HL-60 (cell line): ENCODE results near the gene RASAL2.

Experiments
- DNase-seq, 2 experiments: peaks; one replicate each; pipeline ENCODE4 v3.0.0-alpha.2; 2010 to 2020; ENCODE audit warnings: low read depth in 1 of 2, low spot score in 1 of 2
- H3K27ac ChIP-seq: fragments of 250-450 bp; sonication (Bioruptor Pico); replicated peaks from 2 replicates; pipeline ENCODE4 v1.5.1; 2020; ENCODE audit warnings: mild to moderate bottlenecking, moderate library complexity
- H3K27me3 ChIP-seq: fragments of 250-450 bp; sonication (Bioruptor Pico); 2 replicates; pipeline ENCODE4 v1.5.1; 2021; ENCODE audit warnings: mild to moderate bottlenecking, moderate library complexity; ENCODE audit not compliant: insufficient read depth, poor library complexity, severe bottlenecking
- H3K4me3 ChIP-seq: replicated peaks from 2 replicates; pipeline ENCODE4 v1.5.1; 2011; ENCODE audit warnings: mild to moderate bottlenecking, control low read depth, low read length; ENCODE audit not compliant: insufficient read depth
- GABPA ChIP-seq: IDR thresholded peaks from 2 replicates; pipeline ENCODE4 v1.6.1; 2012; ENCODE audit warnings: low read depth
- POLR2AphosphoS5 ChIP-seq: IDR thresholded peaks from 2 replicates; pipeline ENCODE4 v1.6.1; 2012; ENCODE audit warnings: low read depth
- SPI1 ChIP-seq: IDR thresholded peaks from 2 replicates; pipeline ENCODE4 v1.6.1; 2012; ENCODE audit warnings: low read depth, mild to moderate bottlenecking, borderline replicate concordance
- TF ChIP-seq, protein P1 (sequence below): IDR thresholded peaks from 2 replicates; pipeline ENCODE4 v1.6.1; 2012; ENCODE audit warnings: low read depth; ENCODE audit not compliant: insufficient replicate concordance
- TF ChIP-seq, protein P2 (sequence below): IDR thresholded peaks from one replicate; pipeline ENCODE4 v1.5.1; 2011; ENCODE audit warnings: low read length, control low read depth, inconsistent platforms; ENCODE audit not compliant: insufficient read depth

The RASAL2 gene

DNA sequence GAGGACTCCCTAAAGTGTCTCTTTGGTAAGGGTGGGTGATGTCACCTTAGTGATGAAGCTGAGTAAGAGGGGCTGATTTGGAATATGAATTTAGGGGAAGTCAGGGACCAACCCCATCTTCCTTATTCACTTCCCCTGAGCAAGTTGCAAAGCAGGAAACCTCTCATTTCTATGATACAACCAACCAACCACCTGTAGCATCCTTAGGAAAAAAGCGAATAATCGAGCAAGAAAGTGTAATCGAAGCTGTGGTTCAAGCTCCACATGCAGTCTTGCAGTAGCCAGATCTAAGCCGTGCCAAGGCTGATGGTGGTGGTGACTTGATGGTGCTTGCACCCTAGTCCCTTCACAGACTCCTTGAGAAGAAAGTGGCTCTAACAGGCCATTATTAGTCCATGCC lies 422.2 kb downstream of the RASAL2 start:
- Histone ChIP-seq H3K27ac (no peak overlapping the region), H3K27me3 (no peaks in the 10 kb centered on the region), H3K4me3 (no peak overlapping the region)
- no peak for TF ChIP-seq SPI1
- TF ChIP-seq, protein P1, sequence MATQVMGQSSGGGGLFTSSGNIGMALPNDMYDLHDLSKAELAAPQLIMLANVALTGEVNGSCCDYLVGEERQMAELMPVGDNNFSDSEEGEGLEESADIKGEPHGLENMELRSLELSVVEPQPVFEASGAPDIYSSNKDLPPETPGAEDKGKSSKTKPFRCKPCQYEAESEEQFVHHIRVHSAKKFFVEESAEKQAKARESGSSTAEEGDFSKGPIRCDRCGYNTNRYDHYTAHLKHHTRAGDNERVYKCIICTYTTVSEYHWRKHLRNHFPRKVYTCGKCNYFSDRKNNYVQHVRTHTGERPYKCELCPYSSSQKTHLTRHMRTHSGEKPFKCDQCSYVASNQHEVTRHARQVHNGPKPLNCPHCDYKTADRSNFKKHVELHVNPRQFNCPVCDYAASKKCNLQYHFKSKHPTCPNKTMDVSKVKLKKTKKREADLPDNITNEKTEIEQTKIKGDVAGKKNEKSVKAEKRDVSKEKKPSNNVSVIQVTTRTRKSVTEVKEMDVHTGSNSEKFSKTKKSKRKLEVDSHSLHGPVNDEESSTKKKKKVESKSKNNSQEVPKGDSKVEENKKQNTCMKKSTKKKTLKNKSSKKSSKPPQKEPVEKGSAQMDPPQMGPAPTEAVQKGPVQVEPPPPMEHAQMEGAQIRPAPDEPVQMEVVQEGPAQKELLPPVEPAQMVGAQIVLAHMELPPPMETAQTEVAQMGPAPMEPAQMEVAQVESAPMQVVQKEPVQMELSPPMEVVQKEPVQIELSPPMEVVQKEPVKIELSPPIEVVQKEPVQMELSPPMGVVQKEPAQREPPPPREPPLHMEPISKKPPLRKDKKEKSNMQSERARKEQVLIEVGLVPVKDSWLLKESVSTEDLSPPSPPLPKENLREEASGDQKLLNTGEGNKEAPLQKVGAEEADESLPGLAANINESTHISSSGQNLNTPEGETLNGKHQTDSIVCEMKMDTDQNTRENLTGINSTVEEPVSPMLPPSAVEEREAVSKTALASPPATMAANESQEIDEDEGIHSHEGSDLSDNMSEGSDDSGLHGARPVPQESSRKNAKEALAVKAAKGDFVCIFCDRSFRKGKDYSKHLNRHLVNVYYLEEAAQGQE = no peak
- no peak for TF ChIP-seq POLR2AphosphoS5
- TF ChIP-seq, protein P2, sequence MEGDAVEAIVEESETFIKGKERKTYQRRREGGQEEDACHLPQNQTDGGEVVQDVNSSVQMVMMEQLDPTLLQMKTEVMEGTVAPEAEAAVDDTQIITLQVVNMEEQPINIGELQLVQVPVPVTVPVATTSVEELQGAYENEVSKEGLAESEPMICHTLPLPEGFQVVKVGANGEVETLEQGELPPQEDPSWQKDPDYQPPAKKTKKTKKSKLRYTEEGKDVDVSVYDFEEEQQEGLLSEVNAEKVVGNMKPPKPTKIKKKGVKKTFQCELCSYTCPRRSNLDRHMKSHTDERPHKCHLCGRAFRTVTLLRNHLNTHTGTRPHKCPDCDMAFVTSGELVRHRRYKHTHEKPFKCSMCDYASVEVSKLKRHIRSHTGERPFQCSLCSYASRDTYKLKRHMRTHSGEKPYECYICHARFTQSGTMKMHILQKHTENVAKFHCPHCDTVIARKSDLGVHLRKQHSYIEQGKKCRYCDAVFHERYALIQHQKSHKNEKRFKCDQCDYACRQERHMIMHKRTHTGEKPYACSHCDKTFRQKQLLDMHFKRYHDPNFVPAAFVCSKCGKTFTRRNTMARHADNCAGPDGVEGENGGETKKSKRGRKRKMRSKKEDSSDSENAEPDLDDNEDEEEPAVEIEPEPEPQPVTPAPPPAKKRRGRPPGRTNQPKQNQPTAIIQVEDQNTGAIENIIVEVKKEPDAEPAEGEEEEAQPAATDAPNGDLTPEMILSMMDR = no peak
- TF ChIP-seq GABPA = no peak
- no peak for DNase-seq

DNA sequence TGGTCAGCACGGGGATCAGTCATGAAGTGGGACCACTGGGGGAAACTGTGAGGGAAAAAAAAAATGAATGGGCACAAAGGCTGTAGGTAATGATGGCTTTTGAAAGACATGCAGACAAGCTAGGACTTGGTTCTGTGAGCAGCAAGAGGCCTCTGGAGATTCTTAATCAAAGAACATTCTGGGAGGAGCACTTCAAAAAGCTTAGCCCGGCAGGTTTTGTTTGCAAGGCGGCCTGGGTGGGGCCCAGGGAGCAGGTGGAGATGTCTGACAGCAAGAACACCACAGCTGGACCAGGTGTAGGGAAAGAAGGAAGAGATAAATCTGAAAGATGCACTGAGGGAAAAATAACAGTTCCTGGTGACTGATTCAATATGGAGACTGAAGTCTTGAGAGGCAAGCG lies 425.0 kb downstream of the RASAL2 start:
- H3K27me3 ChIP-seq = no peaks in the 10 kb centered on the region
- H3K4me3 ChIP-seq = no peak overlapping the region
- DNase-seq = no peak
- H3K27ac ChIP-seq = no peak overlapping the region
- TF ChIP-seq, protein P1 = no peak
- TF ChIP-seq, protein P2 = no peak
- TF ChIP-seq SPI1 (no peak), GABPA (no peak), POLR2AphosphoS5 (no peak)

DNA sequence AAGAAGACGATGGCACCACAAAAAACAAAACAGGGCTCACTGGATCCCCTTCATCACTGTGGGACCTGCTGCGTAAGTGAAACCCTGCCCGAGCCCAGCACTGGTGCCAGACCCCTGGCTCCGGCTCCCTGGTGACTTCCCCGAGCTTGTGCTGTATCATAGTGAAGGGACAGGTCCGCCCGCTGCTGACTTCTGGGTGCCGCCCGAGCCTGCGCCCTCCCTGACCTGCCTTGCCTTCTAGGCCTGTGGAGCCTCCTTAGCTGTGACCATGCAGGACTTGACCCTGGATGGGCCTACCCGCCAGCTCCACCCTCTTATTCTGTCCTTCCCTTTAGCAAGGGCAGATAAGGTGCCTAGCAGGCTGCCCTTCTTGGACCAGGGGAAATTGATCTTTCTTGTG lies 426.9 kb downstream of the RASAL2 start:
- no peak overlapping the region for H3K27ac ChIP-seq
- TF ChIP-seq, protein P1 = no peak
- no peak for TF ChIP-seq SPI1
- TF ChIP-seq, protein P2 = no peak
- no peak overlapping the region for H3K4me3 ChIP-seq
- DNase-seq = no peak
- H3K27me3 ChIP-seq = no peaks in the 10 kb centered on the region
